SH-SY5Y (cell line): ENCODE data around the gene PSEN1.

ENCODE experiments used
- GATA2 ChIP-seq: IDR thresholded peaks from 2 replicates; pipeline ENCODE4 v1.6.1; 2011; ENCODE audit warnings: mild to moderate bottlenecking, low read depth, low read length
- GATA3 ChIP-seq: IDR thresholded peaks from 2 replicates; pipeline ENCODE4 v1.6.1; 2011; ENCODE audit warnings: low read depth, mild to moderate bottlenecking, low read length, moderate library complexity

DNA sequence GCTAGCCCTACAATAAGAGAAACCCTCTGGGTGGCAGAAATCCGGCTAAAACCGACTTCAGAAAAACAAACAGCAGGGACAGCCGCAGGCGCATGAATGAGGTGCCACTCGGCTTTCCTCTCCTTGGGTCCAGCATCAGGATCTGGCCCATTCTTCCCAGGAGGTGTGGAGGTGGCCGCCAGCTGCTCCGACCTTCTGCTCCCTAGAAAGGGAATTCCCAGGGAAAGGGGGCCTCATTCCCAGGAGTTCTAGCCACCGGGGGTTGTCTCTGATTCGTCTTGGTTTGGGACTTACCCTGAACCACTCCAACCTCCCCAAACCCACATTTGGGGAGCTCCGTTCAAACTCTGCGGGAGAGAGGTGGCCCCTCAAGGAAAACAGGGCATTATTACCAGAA, 114.0 kb downstream of the PSEN1 start:
- TF ChIP-seq GATA3 (no peak), GATA2 (no peak)
